WTC11 (cell line): ENCODE data around the gene PLCH2.

Source experiments
- AFF4 ChIP-seq: sonication (generic); formaldehyde crosslinking; IDR thresholded peaks from 2 replicates; pipeline ENCODE4 v1.8.1; 2023; ENCODE audit warnings: mild to moderate bottlenecking, missing genetic modification reagents, borderline replicate concordance
- ATF3 ChIP-seq: sonication (generic); formaldehyde crosslinking; conservative IDR thresholded peaks from 2 replicates; pipeline ENCODE4 v1.8.1; 2022; ENCODE audit warnings: mild to moderate bottlenecking, missing genetic modification reagents
- CTCF ChIP-seq: fragments of 200-600 bp; IDR thresholded peaks from 2 replicates; pipeline ENCODE4 v1.8.0; 2022; ENCODE audit warnings: antibody characterized with exemption
- GABPB1 ChIP-seq: sonication (generic); formaldehyde crosslinking; IDR thresholded peaks from 2 replicates; pipeline ENCODE4 v1.8.1; 2023; ENCODE audit warnings: mild to moderate bottlenecking, missing genetic modification reagents
- IRF2 ChIP-seq: sonication (generic); formaldehyde crosslinking; IDR thresholded peaks from 2 replicates; pipeline ENCODE4 v1.8.0; 2022; ENCODE audit warnings: low read depth, missing genetic modification reagents, borderline replicate concordance
- KAT7 ChIP-seq: sonication (generic); formaldehyde crosslinking; IDR thresholded peaks from 2 replicates; pipeline ENCODE4 v1.8.1; 2023; ENCODE audit warnings: missing genetic modification reagents, mild to moderate bottlenecking, borderline replicate concordance
- STAT6 ChIP-seq: sonication (generic); formaldehyde crosslinking; conservative IDR thresholded peaks from 2 replicates; pipeline ENCODE4 v1.8.1; 2023; ENCODE audit warnings: mild to moderate bottlenecking, low read depth, missing genetic modification reagents, moderate library complexity
- ZBTB21 ChIP-seq: sonication (generic); formaldehyde crosslinking; IDR thresholded peaks from 2 replicates; pipeline ENCODE4 v1.8.1; 2023; ENCODE audit warnings: mild to moderate bottlenecking, missing genetic modification reagents, borderline replicate concordance
- ZBTB43 ChIP-seq: sonication (generic); formaldehyde crosslinking; IDR thresholded peaks from 2 replicates; pipeline ENCODE4 v1.8.1; 2023; ENCODE audit warnings: mild to moderate bottlenecking, missing genetic modification reagents
- ZNF263 ChIP-seq: sonication (generic); formaldehyde crosslinking; IDR thresholded peaks from 2 replicates; pipeline ENCODE4 v1.8.1; 2022; ENCODE audit warnings: low read depth, mild to moderate bottlenecking, moderate library complexity, missing genetic modification reagents
- ZNF423 ChIP-seq: fragments of 250-450 bp; sonication (Bioruptor Pico); IDR thresholded peaks from 2 replicates; pipeline ENCODE4 v2.1.2; 2022; ENCODE audit warnings: mild to moderate bottlenecking, moderate library complexity

- no peak for TF ChIP-seq CTCF
- TF ChIP-seq AFF4 (CRISPR knock-in tag): no peak
- no peak for TF ChIP-seq GABPB1 (CRISPR knock-in tag)
- no peak for TF ChIP-seq ZNF423
- TF ChIP-seq KAT7 (CRISPR knock-in tag): no peak
- TF ChIP-seq IRF2 (CRISPR knock-in tag): no peak
- TF ChIP-seq ZBTB43 (CRISPR knock-in tag): no peak
- TF ChIP-seq STAT6: no peak
- no peak for TF ChIP-seq ZNF263 (CRISPR knock-in tag)
- no peak for TF ChIP-seq ZBTB21
- no peak for TF ChIP-seq ATF3
Observed at GRCh38 chr1:2480986-2481364, 4.9 kb downstream of the PLCH2 start.
